Cardiac fibroblast (primary cell): ENCODE results near the gene AP4M1.

Experiments
- DNase-seq, 2 donors: peaks; one replicate each; pipeline versions ENCODE4 v3.0.0 to v3.0.0-alpha.2; 2010; ENCODE audit warnings: low read depth in 2 of 2
- H3K4me3 ChIP-seq, 2 donors: replicated peaks in 1 of 2; 1 replicate in 1 of 2; 2 replicates in 1 of 2; pipeline ENCODE4 v1.5.1; 2011; ENCODE audit warnings: low read depth in 2 of 2, low read length in 2 of 2, mild to moderate bottlenecking in 2 of 2, moderate library complexity in 1 of 2
- CTCF ChIP-seq: IDR thresholded peaks from one replicate; pipeline ENCODE4 v1.5.1; 2011; ENCODE audit warnings: low read depth, mild to moderate bottlenecking, low read length, inconsistent platforms

The AP4M1 gene

GRCh38 chr7:100118388-100119071 lies 17.1 kb downstream of the AP4M1 start:
- peak overlapping the region; percentile 85 for H3K4me3 ChIP-seq
- DNase-seq: no peak
- TF ChIP-seq CTCF: no peak

- no peak for TF ChIP-seq CTCF
- H3K4me3 ChIP-seq: peak within 1 kb of the TSS; percentile 85
Measured at GRCh38 chr7:100119072-100119969, 17.9 kb downstream of the AP4M1 start, which contains the start of the genes CNPY4 and TAF6. CNPY4 (plus strand) TSS chr7:100119634; CDS start chr7:100119745, 111 bp downstream. TAF6 (minus strand) TSS chr7:100119358; CDS start chr7:100114209, 5,149 bp downstream.

GRCh38 chr7:100119970-100120732 lies 18.7 kb downstream of the AP4M1 start:
- no peak for TF ChIP-seq CTCF
- DNase-seq: peak; percentile 67 to 73
- peak overlapping the region; percentile 85 for H3K4me3 ChIP-seq

More at GRCh38 chr7:100119072-100119969, 17.9 kb downstream of the AP4M1 start, which contains the start of the genes CNPY4 and TAF6:
- peak; percentile 97 to 98 for DNase-seq

GRCh38 chr7:100120733-100121036 lies 19.2 kb downstream of the AP4M1 start:
- DNase-seq: no peak
- no peak for TF ChIP-seq CTCF
- H3K4me3 ChIP-seq: peak overlapping the region; percentile 85

GRCh38 chr7:100122067-100122466 lies 20.6 kb downstream of the AP4M1 start:
- no peak for TF ChIP-seq CTCF
- DNase-seq: no peak
- no peak overlapping the region for H3K4me3 ChIP-seq

GRCh38 chr7:100122568-100122967 lies 21.1 kb downstream of the AP4M1 start:
- TF ChIP-seq CTCF: no peak
- no peak for DNase-seq
- H3K4me3 ChIP-seq: no peak overlapping the region
